Body of pancreas (tissue), 4 donors: Measurements from ENCODE around the gene SF3B3. TPM values are rescaled to one million over a fixed set of nuclear protein-coding genes. Genes with fewer than 3 reads are reported as not detected.

Source experiments
- ATAC-seq: fragments of 150-250 bp; one replicate; pipeline ENCODE4 v1.9.1; 2016
- DNase-seq, 4 donors: peaks; one replicate each; pipeline ENCODE4 v3.0.0-alpha.2; 2019
- H3K27ac ChIP-seq, 4 donors: fragments of 200-600 bp; sonication (generic); 1 replicate in 3 of 4; 2 replicates in 1 of 4; pipeline versions ENCODE4 v1.5.1 to v1.6.1; 2016 to 2019; ENCODE audit warnings: mild to moderate bottlenecking in 1 of 4, mixed read lengths in 1 of 4, moderate library complexity in 1 of 4
- H3K27me3 ChIP-seq, 2 donors: fragments of 200-600 bp; sonication (generic); one replicate each; pipeline ENCODE4 v1.6.0; 2016; ENCODE audit warnings: mild to moderate bottlenecking in 1 of 2
- H3K36me3 ChIP-seq, 2 donors: fragments of 200-600 bp; sonication (generic); replicated peaks in 1 of 2; 2 replicates each; pipeline ENCODE4 v1.5.1; 2016; ENCODE audit warnings: low read depth in 2 of 2; ENCODE audit not compliant: insufficient read depth in 1 of 2
- H3K4me1 ChIP-seq: fragments of 200-600 bp; sonication (generic); one replicate; pipeline ENCODE4 v1.6.0; 2016
- H3K4me3 ChIP-seq, 2 donors: fragments of 200-600 bp; sonication (generic); 1 replicate in 1 of 2; 2 replicates in 1 of 2; pipeline ENCODE4 v1.5.1; 2016 to 2019
- H3K9me3 ChIP-seq, 3 donors: fragments of 200-600 bp; sonication (generic); 1 replicate in 2 of 3; 2 replicates in 1 of 3; pipeline ENCODE4 v1.5.1; 2016
- POLR2A ChIP-seq, 3 donors: fragments of 450-650 bp; IDR thresholded peaks; one replicate each; pipeline ENCODE4 v1.6.1; 2016; ENCODE audit warnings: antibody characterized with exemption in 3 of 3, mild to moderate bottlenecking in 2 of 3
- WGBS, 2 donors: methylation state at CpG; one replicate each; pipeline ENCODE4 v1.1.5; 2017; 5-methylcytosine and 5-hydroxymethylcytosine counted together
- intact Hi-C: fragments of 100-400 bp; cut with DNase I; formaldehyde crosslinking; loops from one replicate; pipeline ENCODE4 v1.15.1; 2023
- total RNA-seq, 2 donors: library from RNA; depleted of rRNA; stranded (reverse); fragments of >200 nt; gene quantifications; one replicate each; pipeline ENCODE4 v1.1.0, GENCODE V29; 2016
- TF ChIP-seq, protein P1 (sequence below), 7 experiments: fragments of 450-650 bp in 4 of 7; fragments of 200-600 bp in 3 of 7; sonication (generic) in 3 of 7; IDR thresholded peaks; one replicate each; pipeline ENCODE4 v1.5.1; 2016 to 2019; ENCODE audit warnings: antibody characterized with exemption in 7 of 7

SF3B3 gene
- total RNA-seq, 2 donors from 2014 or later = 47.5 to 53.4 TPM

DNA sequence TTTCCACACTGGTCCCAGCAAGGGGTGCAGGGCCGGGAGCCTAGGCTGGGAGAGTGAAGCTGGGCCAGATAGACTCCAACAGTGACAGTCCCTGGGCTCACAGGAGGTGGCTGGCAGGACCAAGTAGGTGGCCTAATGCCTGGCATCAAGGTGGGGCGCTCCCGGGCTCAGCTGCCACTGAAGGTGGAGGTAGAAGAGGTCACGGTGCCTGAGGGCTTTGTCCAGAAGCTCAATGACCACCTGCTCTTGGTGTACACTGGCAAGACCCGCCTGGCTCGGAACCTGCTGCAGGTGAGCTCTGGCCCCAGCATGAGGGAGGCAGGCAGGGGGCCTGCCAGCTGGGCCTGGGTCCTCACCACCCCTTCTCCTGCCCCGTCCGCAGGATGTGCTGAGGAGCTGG, 45.4 kb upstream of the SF3B3 start:
- intact Hi-C loops = no loop called here
- no peak for DNase-seq
- Histone ChIP-seq H3K4me1 (no peaks in the 10 kb centered on the region), H3K4me3 (no peak overlapping the region), H3K36me3 (peaks cover 0 to 25% of the 10 kb centered on the region in 2 donors), H3K9me3 (no peaks in the 10 kb centered on the region), H3K27me3 (no peaks in the 10 kb centered on the region), H3K27ac (no peak overlapping the region)
- no peak for TF ChIP-seq POLR2A (IDR thresholded peaks at IDR 0.05)
- TF ChIP-seq, protein P1, sequence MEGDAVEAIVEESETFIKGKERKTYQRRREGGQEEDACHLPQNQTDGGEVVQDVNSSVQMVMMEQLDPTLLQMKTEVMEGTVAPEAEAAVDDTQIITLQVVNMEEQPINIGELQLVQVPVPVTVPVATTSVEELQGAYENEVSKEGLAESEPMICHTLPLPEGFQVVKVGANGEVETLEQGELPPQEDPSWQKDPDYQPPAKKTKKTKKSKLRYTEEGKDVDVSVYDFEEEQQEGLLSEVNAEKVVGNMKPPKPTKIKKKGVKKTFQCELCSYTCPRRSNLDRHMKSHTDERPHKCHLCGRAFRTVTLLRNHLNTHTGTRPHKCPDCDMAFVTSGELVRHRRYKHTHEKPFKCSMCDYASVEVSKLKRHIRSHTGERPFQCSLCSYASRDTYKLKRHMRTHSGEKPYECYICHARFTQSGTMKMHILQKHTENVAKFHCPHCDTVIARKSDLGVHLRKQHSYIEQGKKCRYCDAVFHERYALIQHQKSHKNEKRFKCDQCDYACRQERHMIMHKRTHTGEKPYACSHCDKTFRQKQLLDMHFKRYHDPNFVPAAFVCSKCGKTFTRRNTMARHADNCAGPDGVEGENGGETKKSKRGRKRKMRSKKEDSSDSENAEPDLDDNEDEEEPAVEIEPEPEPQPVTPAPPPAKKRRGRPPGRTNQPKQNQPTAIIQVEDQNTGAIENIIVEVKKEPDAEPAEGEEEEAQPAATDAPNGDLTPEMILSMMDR (IDR thresholded peaks at IDR 0.05) = no peak
- ATAC-seq = no peak
- 70 to 85% methylated on average over 2 to 8 of the region's 8 CpGs for WGBS, 2 donors

DNA sequence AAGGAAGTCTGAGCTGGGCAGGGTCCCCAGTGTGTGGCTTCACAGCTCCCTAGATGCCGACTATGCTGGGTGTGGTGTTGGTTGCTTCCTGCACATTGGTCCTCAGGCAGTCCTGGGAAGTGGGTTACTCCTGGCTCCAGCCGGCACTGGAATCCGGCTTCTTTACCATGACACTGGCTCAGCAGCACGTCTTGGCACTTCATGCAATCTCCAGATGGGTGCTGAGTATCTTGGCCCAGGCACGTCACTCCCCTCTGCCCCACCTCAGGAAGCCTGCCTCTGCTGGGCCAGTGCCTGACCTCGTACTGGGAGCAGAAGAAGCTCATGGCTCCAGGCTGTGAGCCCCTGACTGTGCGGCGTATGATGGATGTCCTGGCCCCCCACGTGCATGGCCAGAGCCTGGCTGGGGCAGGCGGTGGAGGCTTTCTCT, 44.7 kb upstream of the SF3B3 start:
- Histone ChIP-seq H3K4me1 (no peaks in the 10 kb centered on the region), H3K4me3 (no peak overlapping the region), H3K9me3 (no peaks in the 10 kb centered on the region), H3K27ac (no peak overlapping the region), H3K27me3 (no peaks in the 10 kb centered on the region), H3K36me3 (peaks cover 0 to 29% of the 10 kb centered on the region in 2 donors)
- no peak for DNase-seq
- WGBS, 2 donors = 40 to 80% methylated on average over 1 to 10 of the region's 10 CpGs
- intact Hi-C loops = no loop called here
- TF ChIP-seq, protein P1 (IDR thresholded peaks at IDR 0.05) = no peak
- TF ChIP-seq POLR2A (IDR thresholded peaks at IDR 0.05) = no peak
- peak; percentile 20 for ATAC-seq

DNA sequence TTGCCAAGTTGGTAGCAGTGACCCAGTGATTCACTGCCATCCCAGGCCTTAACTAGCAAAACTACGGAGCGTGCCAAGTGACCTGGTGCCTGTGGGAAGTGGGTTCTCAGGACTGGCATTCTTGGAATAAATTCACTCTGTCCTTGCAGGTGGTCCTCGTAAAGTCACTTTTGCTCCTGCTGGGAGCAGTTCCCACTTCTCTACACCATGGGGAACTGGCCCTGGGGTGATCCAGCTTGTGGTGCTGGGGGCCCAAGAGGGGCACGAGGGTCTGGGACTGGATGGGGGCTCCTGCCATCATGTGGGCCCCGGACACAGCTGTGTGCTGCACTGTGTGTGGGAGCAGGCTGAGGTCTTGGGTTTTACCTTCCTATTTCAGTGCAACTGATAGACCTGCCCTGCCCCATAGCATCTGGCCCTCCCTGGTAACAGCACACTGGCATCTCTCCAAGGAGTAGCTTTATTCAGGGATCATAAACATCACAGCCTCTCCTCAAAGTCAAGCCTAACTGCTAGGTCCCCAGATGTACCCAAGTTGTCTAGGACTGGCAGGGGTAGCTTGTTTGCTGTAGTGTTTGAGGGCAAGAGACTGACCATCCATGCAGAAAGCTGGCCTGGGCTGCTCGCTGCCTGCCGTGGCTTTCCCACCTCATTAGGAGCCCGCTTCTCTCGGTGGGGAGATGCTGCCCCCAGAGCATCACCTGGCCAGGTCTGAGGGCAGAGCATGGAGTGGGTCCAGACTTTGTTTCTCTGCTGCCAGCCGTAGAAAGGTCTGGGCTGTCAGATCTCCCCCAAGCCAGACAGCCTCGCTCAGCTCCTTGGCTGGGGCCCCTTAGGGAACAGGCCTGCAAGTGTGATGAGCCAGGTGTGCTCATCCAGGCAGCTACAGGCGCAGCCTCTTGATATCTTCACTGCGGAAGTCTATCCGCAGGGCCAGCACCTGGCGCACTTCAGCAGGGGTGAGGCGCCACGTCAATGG, 43.2 kb upstream of the SF3B3 start:
- no peak overlapping the region for H3K4me3 ChIP-seq
- TF ChIP-seq, protein P1 (IDR thresholded peaks at IDR 0.05) = no peak
- TF ChIP-seq POLR2A (IDR thresholded peaks at IDR 0.05) = no peak
- intact Hi-C loops = no loop called here
- H3K27me3 ChIP-seq = no peaks in the 10 kb centered on the region
- H3K4me1 ChIP-seq = no peaks in the 10 kb centered on the region
- DNase-seq (no peak), ATAC-seq (no peak)
- peaks cover 0 to 29% of the 10 kb centered on the region in 2 donors for H3K36me3 ChIP-seq
- no peak overlapping the region for H3K27ac ChIP-seq
- no peaks in the 10 kb centered on the region for H3K9me3 ChIP-seq
- 90 to 93% methylated on average over 6 to 17 of the region's 17 CpGs for WGBS, 2 donors

DNA sequence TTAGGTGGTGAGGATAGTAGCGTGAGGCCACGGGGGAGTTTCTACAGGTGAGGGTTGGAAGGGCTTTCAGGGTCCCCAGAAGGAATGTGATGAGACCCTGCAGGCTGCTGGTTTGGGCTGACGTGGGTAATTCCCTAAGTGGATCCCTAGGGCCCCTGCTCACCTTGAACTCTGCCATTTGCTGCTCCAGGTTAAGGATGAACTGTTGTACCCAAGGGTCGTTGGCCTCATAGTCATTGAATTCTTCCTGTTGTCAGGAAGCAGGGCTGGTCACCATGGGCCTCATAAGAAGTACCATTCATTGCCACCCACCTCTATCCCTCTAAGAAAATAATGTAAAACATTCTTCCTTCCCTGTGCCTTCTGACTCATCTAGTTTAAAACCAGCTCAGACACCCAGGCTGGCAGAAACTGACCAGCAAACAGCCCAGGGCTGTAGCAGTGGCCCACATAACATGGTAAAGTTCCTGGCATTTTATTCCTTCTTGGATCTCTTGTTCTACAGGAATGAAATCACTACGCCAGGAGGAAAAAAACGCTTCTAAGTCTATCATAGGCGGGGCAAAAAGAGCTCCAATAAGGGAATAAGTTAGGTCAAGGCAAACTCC, 41.6 kb upstream of the SF3B3 start:
- DNase-seq (no peak), ATAC-seq (no peak)
- Histone ChIP-seq H3K4me3 (no peak overlapping the region), H3K27ac (no peak overlapping the region), H3K36me3 (peaks cover 0 to 29% of the 10 kb centered on the region in 2 donors), H3K4me1 (no peaks in the 10 kb centered on the region), H3K27me3 (no peaks in the 10 kb centered on the region), H3K9me3 (no peaks in the 10 kb centered on the region)
- 72 to 78% methylated on average over 4 to 5 of the region's 7 CpGs for WGBS, 2 donors
- TF ChIP-seq POLR2A (IDR thresholded peaks at IDR 0.05) = no peak
- TF ChIP-seq, protein P1 (IDR thresholded peaks at IDR 0.05) = no peak
- intact Hi-C loops = no loop called here
